ENCODE measurements around the gene MAGEF1. TPM values are rescaled to one million over a fixed set of nuclear protein-coding genes. Genes with fewer than 3 reads are reported as not detected.

MAGEF1 gene
- total and polyA plus RNA-seq, 2 donors (not counting 3 experiments of a cell fraction or from before 2014, with no cell fraction given): 7.0 to 14.2 TPM

- peaks cover 0 to 4% of the 10 kb centered on the region in 2 experiments for H3K27me3 ChIP-seq (ENCODE audit: control insufficient read depth in 2 of 2, insufficient read depth in 2 of 2, low read length in 2 of 2)
- no peaks in the 10 kb centered on the region for H3K36me3 ChIP-seq (ENCODE audit: control insufficient read depth in 2 of 2, extremely low read depth in 1 of 2, insufficient read depth in 2 of 2, low read length in 2 of 2)
- ChIA-PET POLR2A (no interaction called here), CTCF (no interaction called here)
- DNase-seq (ENCODE audit: low read depth, low spot score) (no peak), FAIRE-seq (no peak)
- no peaks in the 10 kb centered on the region for H3K9me3 ChIP-seq (replicated peaks; ENCODE audit: control insufficient read depth, insufficient read depth, low read length)
- H3K27ac ChIP-seq (ENCODE audit: insufficient read depth, low read depth, low read length): no peak overlapping the region
- no peak overlapping the region for H3K4me2 ChIP-seq (ENCODE audit: insufficient read depth, low read length)
- intact Hi-C loops (cut with micrococcal nuclease): no loop called here
- no TSS peak for BruUV-seq (replicated peaks)
- TF ChIP-seq MAX (IDR thresholded peaks at IDR 0.05; ENCODE audit: insufficient read depth, insufficient read length) (no peak), GATA2 (IDR thresholded peaks at IDR 0.05; ENCODE audit: insufficient read depth, insufficient read length, low read depth, low read length) (no peak), EZH2 (IDR thresholded peaks at IDR 0.05; ENCODE audit: borderline replicate concordance, low read depth, low read length, severe bottlenecking) (no peak), POLR2AphosphoS5 (IDR thresholded peaks at IDR 0.05; ENCODE audit: insufficient read depth, low read depth, low read length) (no peak), MYC (IDR thresholded peaks at IDR 0.05; ENCODE audit: low read depth, low read length) (no peak), FOS (IDR thresholded peaks at IDR 0.05; ENCODE audit: borderline replicate concordance, insufficient read depth, low read length) (no peak), CTCF (IDR thresholded peaks at IDR 0.05; ENCODE audit: extremely low read depth in 1 of 2, insufficient read depth in 1 of 2, low read depth in 1 of 2, low read length in 2 of 2) (no peak), JUN (IDR thresholded peaks at IDR 0.05; ENCODE audit: borderline replicate concordance, insufficient read depth, insufficient read length, low read depth) (no peak), POLR2A (IDR thresholded peaks at IDR 0.05; ENCODE audit: low read depth, low read length) (no peak)
- no peaks in the 10 kb centered on the region for H3K4me1 ChIP-seq (ENCODE audit: control insufficient read depth, extremely low read depth, insufficient read depth, low read length)
- dilution Hi-C loops (cut with MboI; ENCODE audit: extremely low pct_ligation_motif_present, low sequenced_read_pairs): no loop called here
- no peaks in the 10 kb centered on the region for H3K79me2 ChIP-seq (ENCODE audit: control insufficient read depth, insufficient read depth, low read length)
- H3K9ac ChIP-seq (replicated peaks; ENCODE audit: extremely low read depth, insufficient read depth, low read length): no peak overlapping the region
- H2AFZ ChIP-seq (ENCODE audit: low read depth, low read length): no peak overlapping the region
- H3K4me3 ChIP-seq (replicated peaks in 1 of 3; ENCODE audit: insufficient read depth in 1 of 3, low read depth in 1 of 3, low read length in 3 of 3): no peak overlapping the region
- no peaks in the 10 kb centered on the region for H3K9me1 ChIP-seq (replicated peaks; ENCODE audit: control insufficient read depth, extremely low read depth, insufficient read depth, low read length)
- no peaks in the 10 kb centered on the region for H4K20me1 ChIP-seq (replicated peaks; ENCODE audit: control insufficient read depth, extremely low read depth, insufficient read depth, low read length)
Observed at GRCh38 chr3:184752361-184752760, 40.5 kb upstream of the MAGEF1 start.

Measured in endothelial cell of umbilical vein (primary cell).